ENCODE data around the gene TBC1D5. TPM values are rescaled to one million over a fixed set of nuclear protein-coding genes. Genes with fewer than 3 reads are reported as not detected.

TBC1D5 gene
- total RNA-seq, 1 experiment from 2014 or later: 181 TPM

GRCh38 chr3:17142516-17142915, 599.9 kb downstream of the TBC1D5 start:
- Histone ChIP-seq H4K20me1 (ENCODE audit: insufficient read depth, low read depth, low read length) (no peaks in the 10 kb centered on the region), H3K4me2 (ENCODE audit: low read depth, low read length, poor library complexity, severe bottlenecking) (no peak overlapping the region), H3K4me3 (ENCODE audit: low read length) (no peak overlapping the region), H3K27me3 (ENCODE audit: low read length) (no peaks in the 10 kb centered on the region), H3K9me2 (replicated peaks; ENCODE audit: insufficient read depth, low read length) (no peaks in the 10 kb centered on the region), H3K9ac (ENCODE audit: low read length) (no peak overlapping the region), H3K36me3 (ENCODE audit: insufficient read depth, low read length) (no peaks in the 10 kb centered on the region), H3K4me1 (ENCODE audit: low read length) (no peaks in the 10 kb centered on the region), H3K9me3 (ENCODE audit: low read length) (no peaks in the 10 kb centered on the region), H2AFZ (ENCODE audit: low read length) (no peak overlapping the region), H3K79me2 (ENCODE audit: low read length) (no peaks in the 10 kb centered on the region), H3K27ac (ENCODE audit: low read length) (no peak overlapping the region)
- DNase-seq: no peak

GRCh38 chr3:17141699-17142098, 600.7 kb downstream of the TBC1D5 start:
- no peaks in the 10 kb centered on the region for H3K79me2 ChIP-seq (ENCODE audit: low read length)
- H4K20me1 ChIP-seq (ENCODE audit: insufficient read depth, low read depth, low read length): no peaks in the 10 kb centered on the region
- H3K27me3 ChIP-seq (ENCODE audit: low read length): no peaks in the 10 kb centered on the region
- H2AFZ ChIP-seq (ENCODE audit: low read length): no peak overlapping the region
- no peak overlapping the region for H3K4me3 ChIP-seq (ENCODE audit: low read length)
- H3K4me1 ChIP-seq (ENCODE audit: low read length): no peaks in the 10 kb centered on the region
- no peaks in the 10 kb centered on the region for H3K9me2 ChIP-seq (replicated peaks; ENCODE audit: insufficient read depth, low read length)
- no peak overlapping the region for H3K27ac ChIP-seq (ENCODE audit: low read length)
- H3K9me3 ChIP-seq (ENCODE audit: low read length): no peaks in the 10 kb centered on the region
- H3K9ac ChIP-seq (ENCODE audit: low read length): no peak overlapping the region
- H3K36me3 ChIP-seq (ENCODE audit: insufficient read depth, low read length): no peaks in the 10 kb centered on the region
- DNase-seq: no peak
- no peak overlapping the region for H3K4me2 ChIP-seq (ENCODE audit: low read depth, low read length, poor library complexity, severe bottlenecking)

- no peaks in the 10 kb centered on the region for H3K36me3 ChIP-seq (ENCODE audit: insufficient read depth, low read length)
- H3K4me1 ChIP-seq (ENCODE audit: low read length): no peaks in the 10 kb centered on the region
- no peak for DNase-seq
- no peak overlapping the region for H2AFZ ChIP-seq (ENCODE audit: low read length)
- H3K9ac ChIP-seq (ENCODE audit: low read length): no peak overlapping the region
- no peak overlapping the region for H3K4me2 ChIP-seq (ENCODE audit: low read depth, low read length, poor library complexity, severe bottlenecking)
- H3K27me3 ChIP-seq (ENCODE audit: low read length): no peaks in the 10 kb centered on the region
- H3K4me3 ChIP-seq (ENCODE audit: low read length): no peak overlapping the region
- H4K20me1 ChIP-seq (ENCODE audit: insufficient read depth, low read depth, low read length): no peaks in the 10 kb centered on the region
- no peaks in the 10 kb centered on the region for H3K9me3 ChIP-seq (ENCODE audit: low read length)
- H3K27ac ChIP-seq (ENCODE audit: low read length): no peak overlapping the region
- H3K9me2 ChIP-seq (replicated peaks; ENCODE audit: insufficient read depth, low read length): no peaks in the 10 kb centered on the region
- no peaks in the 10 kb centered on the region for H3K79me2 ChIP-seq (ENCODE audit: low read length)
Measured at GRCh38 chr3:17140670-17141505, 601.5 kb downstream of the TBC1D5 start.

GRCh38 chr3:17138246-17139039, 604.0 kb downstream of the TBC1D5 start:
- Histone ChIP-seq H3K4me3 (ENCODE audit: low read length) (no peak overlapping the region), H4K20me1 (ENCODE audit: insufficient read depth, low read depth, low read length) (no peaks in the 10 kb centered on the region), H3K9ac (ENCODE audit: low read length) (no peak overlapping the region), H3K4me1 (ENCODE audit: low read length) (no peaks in the 10 kb centered on the region), H2AFZ (ENCODE audit: low read length) (no peak overlapping the region), H3K4me2 (ENCODE audit: low read depth, low read length, poor library complexity, severe bottlenecking) (no peak overlapping the region), H3K9me2 (replicated peaks; ENCODE audit: insufficient read depth, low read length) (no peaks in the 10 kb centered on the region), H3K27ac (ENCODE audit: low read length) (no peak overlapping the region), H3K79me2 (ENCODE audit: low read length) (no peaks in the 10 kb centered on the region), H3K9me3 (ENCODE audit: low read length) (no peaks in the 10 kb centered on the region), H3K27me3 (ENCODE audit: low read length) (no peaks in the 10 kb centered on the region), H3K36me3 (ENCODE audit: insufficient read depth, low read length) (no peaks in the 10 kb centered on the region)
- DNase-seq: no peak

GRCh38 chr3:17137321-17137826, 605.1 kb downstream of the TBC1D5 start:
- H3K79me2 ChIP-seq (ENCODE audit: low read length): no peaks in the 10 kb centered on the region
- no peak overlapping the region for H3K9ac ChIP-seq (ENCODE audit: low read length)
- no peaks in the 10 kb centered on the region for H3K36me3 ChIP-seq (ENCODE audit: insufficient read depth, low read length)

GRCh38 chr3:17136136-17136721, 606.2 kb downstream of the TBC1D5 start:
- no peak for DNase-seq
- peaks cover 6% of the 10 kb centered on the region for H3K4me1 ChIP-seq (ENCODE audit: low read length)
- H3K27ac ChIP-seq (ENCODE audit: low read length): no peak overlapping the region
- no peaks in the 10 kb centered on the region for H3K79me2 ChIP-seq (ENCODE audit: low read length)
- H4K20me1 ChIP-seq (ENCODE audit: insufficient read depth, low read depth, low read length): no peaks in the 10 kb centered on the region
- no peaks in the 10 kb centered on the region for H3K9me3 ChIP-seq (ENCODE audit: low read length)
- no peak overlapping the region for H3K4me3 ChIP-seq (ENCODE audit: low read length)
- H3K36me3 ChIP-seq (ENCODE audit: insufficient read depth, low read length): no peaks in the 10 kb centered on the region
- no peaks in the 10 kb centered on the region for H3K27me3 ChIP-seq (ENCODE audit: low read length)
- H3K4me2 ChIP-seq (ENCODE audit: low read depth, low read length, poor library complexity, severe bottlenecking): no peak overlapping the region
- H3K9me2 ChIP-seq (replicated peaks; ENCODE audit: insufficient read depth, low read length): no peaks in the 10 kb centered on the region
- H3K9ac ChIP-seq (ENCODE audit: low read length): no peak overlapping the region
- no peak overlapping the region for H2AFZ ChIP-seq (ENCODE audit: low read length)

More at GRCh38 chr3:17137321-17137826, 605.1 kb downstream of the TBC1D5 start:
- H3K9me2 ChIP-seq (replicated peaks; ENCODE audit: insufficient read depth, low read length): no peaks in the 10 kb centered on the region
- H3K27me3 ChIP-seq (ENCODE audit: low read length): no peaks in the 10 kb centered on the region
- DNase-seq: no peak
- no peaks in the 10 kb centered on the region for H4K20me1 ChIP-seq (ENCODE audit: insufficient read depth, low read depth, low read length)
- H3K4me2 ChIP-seq (ENCODE audit: low read depth, low read length, poor library complexity, severe bottlenecking): no peak overlapping the region
- H2AFZ ChIP-seq (ENCODE audit: low read length): no peak overlapping the region
- peaks cover 3% of the 10 kb centered on the region for H3K4me1 ChIP-seq (ENCODE audit: low read length)
- H3K27ac ChIP-seq (ENCODE audit: low read length): no peak overlapping the region
- H3K9me3 ChIP-seq (ENCODE audit: low read length): no peaks in the 10 kb centered on the region
- H3K4me3 ChIP-seq (ENCODE audit: low read length): no peak overlapping the region

- Histone ChIP-seq H3K9me2 (replicated peaks; ENCODE audit: insufficient read depth, low read length) (no peaks in the 10 kb centered on the region), H3K9me3 (ENCODE audit: low read length) (no peaks in the 10 kb centered on the region), H3K4me2 (ENCODE audit: low read depth, low read length, poor library complexity, severe bottlenecking) (no peak overlapping the region), H3K36me3 (ENCODE audit: insufficient read depth, low read length) (no peaks in the 10 kb centered on the region), H2AFZ (ENCODE audit: low read length) (no peak overlapping the region), H3K27me3 (ENCODE audit: low read length) (no peaks in the 10 kb centered on the region), H3K4me1 (ENCODE audit: low read length) (peaks cover 6% of the 10 kb centered on the region), H4K20me1 (ENCODE audit: insufficient read depth, low read depth, low read length) (no peaks in the 10 kb centered on the region), H3K9ac (ENCODE audit: low read length) (no peak overlapping the region), H3K27ac (ENCODE audit: low read length) (no peak overlapping the region), H3K79me2 (ENCODE audit: low read length) (no peaks in the 10 kb centered on the region), H3K4me3 (ENCODE audit: low read length) (no peak overlapping the region)
- DNase-seq: no peak
Measured at GRCh38 chr3:17135696-17136095, 606.7 kb downstream of the TBC1D5 start.
